ENCODE measurements around the gene ZNF821. TPM values are rescaled to one million over a fixed set of nuclear protein-coding genes. Genes with fewer than 3 reads are reported as not detected.
"Not testable (repeated sequence)": the region's sequence is repeated elsewhere in the genome, so short reads cannot be mapped to it uniquely, and the experiment has no call there.

Gene ZNF821, protein sequence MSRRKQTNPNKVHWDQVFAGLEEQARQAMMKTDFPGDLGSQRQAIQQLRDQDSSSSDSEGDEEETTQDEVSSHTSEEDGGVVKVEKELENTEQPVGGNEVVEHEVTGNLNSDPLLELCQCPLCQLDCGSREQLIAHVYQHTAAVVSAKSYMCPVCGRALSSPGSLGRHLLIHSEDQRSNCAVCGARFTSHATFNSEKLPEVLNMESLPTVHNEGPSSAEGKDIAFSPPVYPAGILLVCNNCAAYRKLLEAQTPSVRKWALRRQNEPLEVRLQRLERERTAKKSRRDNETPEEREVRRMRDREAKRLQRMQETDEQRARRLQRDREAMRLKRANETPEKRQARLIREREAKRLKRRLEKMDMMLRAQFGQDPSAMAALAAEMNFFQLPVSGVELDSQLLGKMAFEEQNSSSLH
- total RNA-seq = 6.6 TPM

DNA sequence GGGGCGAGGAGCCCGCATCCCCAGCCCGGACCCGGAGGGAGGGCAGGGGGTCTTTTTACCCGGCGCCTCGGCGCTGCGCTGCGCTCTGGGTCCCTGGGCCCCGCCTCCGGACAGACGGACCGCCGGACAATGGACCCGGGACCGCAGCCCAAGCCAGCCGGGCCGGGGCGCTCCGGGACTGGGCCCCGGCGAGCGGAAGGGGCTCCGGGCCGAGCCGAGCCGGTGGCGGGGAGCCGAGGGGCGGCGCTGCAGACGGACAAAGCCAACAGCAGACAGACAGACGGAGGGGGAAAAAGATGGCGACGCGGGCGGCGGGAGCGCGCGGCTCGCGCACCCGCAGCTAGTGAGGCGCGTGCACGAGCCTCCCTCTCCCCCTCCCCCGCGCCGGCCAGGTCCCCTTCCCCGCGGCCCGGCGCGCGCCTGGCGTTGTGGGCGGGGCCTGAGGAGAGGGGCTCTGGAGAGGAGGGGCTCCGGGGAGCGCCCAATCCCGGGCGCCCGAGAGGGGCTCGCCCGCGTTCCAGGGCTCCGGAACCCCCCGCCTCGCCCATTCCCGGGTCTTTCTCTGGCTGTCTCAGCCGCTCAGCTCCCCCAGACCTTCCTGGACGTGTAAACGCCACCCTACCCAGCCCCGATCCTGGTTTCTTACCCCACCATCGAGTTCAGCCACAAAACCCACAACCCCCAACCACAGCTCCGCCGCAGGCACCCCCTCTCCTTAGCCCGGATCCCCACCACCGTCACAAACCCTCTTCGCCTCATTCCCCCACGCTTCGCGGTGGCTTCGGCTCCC, at the start of gene ZNF821:
ZNF821 (minus strand) TSS at position 334 of the 790 bp plus-strand sequence. CDS start 4,236 bp downstream, outside the sequence.
- DNase-seq = peak; percentile 95

GRCh38 chr16:71933017-71933416, 49.0 kb upstream of the ZNF821 start:
- no peak for DNase-seq

- no peak for DNase-seq
Observed at GRCh38 chr16:71931599-71931998, 47.6 kb upstream of the ZNF821 start.

GRCh38 chr16:71931001-71931400, 47.0 kb upstream of the ZNF821 start:
- no peak for DNase-seq

GRCh38 chr16:71930013-71930563, 46.1 kb upstream of the ZNF821 start:
- DNase-seq = no peak

GRCh38 chr16:71929048-71929447, 45.1 kb upstream of the ZNF821 start:
- peak; percentile 79 for DNase-seq

DNA sequence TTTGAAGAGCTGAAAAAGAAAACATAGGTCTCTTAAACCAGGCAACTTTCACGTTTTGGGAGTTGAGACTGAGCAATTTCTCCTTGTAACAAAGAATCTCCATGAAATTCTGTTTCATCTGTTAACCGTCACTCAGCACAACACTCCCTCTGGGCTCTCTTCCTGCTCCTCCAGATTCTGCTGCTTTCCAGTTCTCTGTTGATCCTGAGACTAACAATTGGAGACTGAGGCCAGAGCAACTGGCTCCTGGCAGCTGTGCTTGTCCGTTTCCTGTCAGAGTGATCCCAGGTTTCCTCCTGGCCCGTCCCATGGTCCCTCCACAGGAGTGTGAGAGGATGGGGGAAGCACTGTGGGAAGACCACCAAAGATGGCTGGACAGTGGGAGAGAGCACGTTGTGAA, 43.8 kb upstream of the ZNF821 start:
- peak; percentile 91 for DNase-seq

DNA sequence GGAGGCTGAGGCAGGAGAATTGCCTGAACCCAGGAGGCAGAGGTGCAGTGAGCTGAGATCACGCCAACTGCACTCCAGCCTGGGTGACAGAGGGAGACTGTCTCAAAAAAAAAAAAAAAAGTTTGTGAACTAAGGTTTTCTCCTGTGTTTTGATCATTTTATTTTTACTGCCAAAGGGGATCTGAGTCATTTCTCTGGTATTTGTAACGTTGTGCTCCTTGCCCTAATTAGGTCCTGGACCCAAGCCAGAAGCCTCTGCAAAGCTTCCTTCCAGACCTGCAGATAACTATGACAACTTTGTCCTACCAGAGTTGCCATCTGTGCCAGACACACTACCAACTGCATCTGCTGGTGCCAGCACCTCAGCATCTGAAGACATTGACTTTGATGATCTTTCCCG, 43.4 kb upstream of the ZNF821 start:
- peak; percentile 92 for DNase-seq

GRCh38 chr16:71924710-71925109, 40.7 kb upstream of the ZNF821 start:
- no peak for DNase-seq

DNA sequence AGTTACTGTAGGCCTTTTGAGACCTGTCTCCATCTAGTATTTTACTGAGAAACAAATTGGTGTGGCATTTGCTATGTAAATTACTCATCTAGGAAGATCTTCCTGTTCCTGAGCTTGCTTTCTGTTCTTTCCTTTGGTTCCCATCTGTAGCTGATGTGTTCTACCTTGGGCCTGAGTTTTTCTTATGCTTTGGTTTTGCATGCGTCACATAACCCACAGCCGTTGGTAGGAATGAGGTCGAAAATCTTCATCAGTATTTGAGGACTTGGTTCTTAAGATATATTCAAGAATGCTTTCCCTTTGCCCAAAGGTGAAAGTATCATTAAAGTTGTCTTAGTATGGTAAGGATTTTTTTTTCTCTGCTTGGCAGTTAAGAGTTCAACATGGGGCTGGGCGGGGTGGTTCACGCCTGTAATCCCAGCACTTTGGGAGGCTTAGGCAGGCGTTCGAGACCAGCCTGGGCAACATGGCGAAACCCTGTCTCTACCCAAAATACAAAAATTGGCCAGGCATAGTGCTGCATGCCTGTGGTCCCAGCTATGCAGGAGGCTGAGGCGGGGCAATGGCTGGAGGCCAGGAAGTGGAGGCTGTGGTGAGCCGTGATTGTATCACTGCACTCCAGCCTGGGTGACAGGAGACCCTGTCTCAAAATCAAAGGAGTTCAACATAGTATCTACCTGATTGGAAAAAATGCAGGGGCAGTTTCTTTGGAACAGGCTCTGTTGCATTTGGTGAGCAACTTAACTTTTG, 40.1 kb upstream of the ZNF821 start:
- DNase-seq = no peak

DNA sequence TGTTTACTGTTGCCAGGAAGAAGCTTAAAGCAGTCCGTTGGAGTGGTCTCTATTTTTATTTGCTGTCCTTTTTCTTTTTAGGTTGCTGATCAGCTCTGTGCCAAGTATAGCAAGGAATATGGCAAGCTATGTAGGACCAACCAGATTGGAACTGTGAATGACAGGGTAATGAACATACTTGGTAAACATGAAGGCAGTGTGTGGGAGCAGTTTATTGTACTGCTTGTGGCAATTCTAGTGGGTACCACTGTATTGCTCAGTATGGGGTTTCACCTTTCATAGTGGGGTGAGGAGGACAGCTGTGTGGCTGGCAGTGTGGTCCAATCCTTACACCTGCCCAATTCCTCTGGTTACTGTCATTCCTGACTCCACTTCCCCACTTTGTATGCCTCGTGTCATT, 36.7 kb upstream of the ZNF821 start:
- no peak for DNase-seq

DNA sequence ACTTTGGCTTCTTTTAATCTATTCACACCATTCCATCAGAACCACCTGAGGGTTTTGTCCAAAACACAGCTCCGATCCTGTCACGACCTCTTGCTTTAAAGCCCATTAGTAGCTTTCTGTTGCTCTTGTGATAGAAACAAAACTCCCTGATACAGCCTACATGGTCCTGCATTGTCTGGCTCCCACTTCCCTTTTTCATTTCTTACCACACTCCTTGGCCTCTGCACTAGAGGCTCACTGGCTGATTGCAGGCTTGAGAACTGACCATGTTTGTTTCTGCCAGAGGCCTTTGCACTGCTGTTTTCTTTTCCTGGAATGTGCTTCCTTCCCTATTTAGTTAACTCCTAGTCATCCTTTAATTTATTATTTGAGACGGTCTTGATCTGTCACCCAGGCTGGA, 35.1 kb upstream of the ZNF821 start:
- DNase-seq = no peak

DNA sequence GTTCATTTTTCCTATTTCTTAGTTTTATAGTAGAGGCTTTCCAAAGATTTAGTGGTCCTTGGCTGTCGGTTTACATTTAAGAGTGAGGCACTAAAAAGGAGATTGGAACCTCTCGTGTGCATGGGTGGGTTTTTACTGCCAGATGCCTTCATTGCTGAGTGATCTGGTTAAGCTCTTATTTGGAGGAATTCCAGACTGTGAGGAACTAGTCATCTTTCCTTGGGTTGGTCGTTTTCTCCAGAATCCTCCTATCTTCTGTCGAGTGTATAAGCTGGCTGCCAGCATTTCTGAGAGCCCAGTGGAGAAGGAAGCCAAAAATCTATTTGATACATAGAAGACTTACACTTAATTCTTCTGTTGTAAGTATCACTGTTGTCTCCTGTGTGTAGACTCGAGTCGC, 33.9 kb upstream of the ZNF821 start:
- DNase-seq = peak; percentile 37

GRCh38 chr16:71916397-71916920, 32.5 kb upstream of the ZNF821 start:
- DNase-seq = no peak

- DNase-seq = no peak
Observed at GRCh38 chr16:71915350-71915749, 31.4 kb upstream of the ZNF821 start.

- no peak for DNase-seq
Observed at GRCh38 chr16:71914802-71915201, 30.8 kb upstream of the ZNF821 start.

GRCh38 chr16:71912534-71913275, 28.7 kb upstream of the ZNF821 start:
- no peak for DNase-seq

- DNase-seq = no peak
Observed at GRCh38 chr16:71911121-71911520, 27.1 kb upstream of the ZNF821 start.

- not testable (repeated sequence) for DNase-seq
Observed at GRCh38 chr16:71905765-71906164, 21.8 kb upstream of the ZNF821 start.

DNA sequence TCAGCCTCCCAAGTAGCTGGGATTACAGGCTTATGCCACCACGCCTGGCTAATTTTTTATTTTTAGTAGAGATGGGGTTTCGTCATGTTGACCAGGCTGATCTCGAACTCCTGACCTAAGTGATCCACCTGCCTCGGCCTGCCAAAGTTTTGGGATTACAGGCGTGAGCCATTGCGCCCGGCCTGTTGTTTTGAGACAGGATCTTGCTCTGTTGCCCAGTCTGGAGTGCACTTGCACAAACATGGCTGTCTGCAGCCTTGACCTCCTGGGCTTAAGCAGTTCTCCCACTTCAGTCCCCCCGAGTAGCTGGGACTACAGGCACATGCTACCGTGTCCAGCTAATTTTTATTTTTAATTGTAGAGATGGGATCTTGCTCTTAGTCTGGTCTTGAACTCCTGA, 20.3 kb upstream of the ZNF821 start:
- no peak for DNase-seq

DNA sequence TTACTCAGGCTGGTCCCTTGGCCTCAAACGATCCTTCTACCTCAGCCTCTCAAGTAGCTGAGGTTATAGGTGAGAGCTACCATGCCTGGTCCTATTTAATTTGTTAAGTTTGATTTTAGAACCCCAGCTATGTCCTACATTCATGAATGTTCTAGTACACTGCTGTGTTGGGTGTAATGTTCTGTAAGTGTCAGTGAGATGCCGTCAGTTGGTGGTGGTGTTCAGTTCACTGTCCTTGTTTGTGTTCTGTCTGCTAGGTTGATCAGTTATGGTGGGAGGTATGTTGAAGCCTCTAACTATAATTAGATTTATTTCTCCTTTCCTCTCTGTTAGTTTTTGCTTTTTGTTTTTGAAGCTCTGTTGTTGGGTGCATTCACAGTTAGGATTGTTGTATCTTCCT, 19.6 kb upstream of the ZNF821 start:
- no peak for DNase-seq
